K562 (cell line): ENCODE data around the gene GAK.

ENCODE experiments used
- SMARCC2 ChIP-seq: fragments of 450-650 bp; IDR thresholded peaks from 2 replicates; pipeline ENCODE4 v1.6.1; 2017; ENCODE audit warnings: antibody characterized with exemption, moderate library complexity, mild to moderate bottlenecking, low read depth
- ZNF584 ChIP-seq: fragments of 200-800 bp; sonication (Bioruptor generic); IDR thresholded peaks from 2 replicates; pipeline ENCODE4 v1.6.1; 2016; ENCODE audit warnings: low read depth, mild to moderate bottlenecking, missing genetic modification characterization, missing compliant biosample characterization

- TF ChIP-seq ZNF584 (CRISPR knock-in tag): no peak
- TF ChIP-seq SMARCC2: no peak
These were observed 113.8 kb downstream of the GAK start for GRCh38 chr4:818106-818921.
